ENCODE data around the gene CILP2.

CILP2 gene

GRCh38 chr19:19525611-19526380 is 12.3 kb upstream of the CILP2 start:
- in situ Hi-C loops (cut with MboI; ENCODE audit: low sequenced_read_pairs, unreplicated experiment): loop anchor here (25.0 kb wide), 1 partner anchor 762 kb away; no protein-coding TSS in a partner anchor
- TF ChIP-seq, protein P1, sequence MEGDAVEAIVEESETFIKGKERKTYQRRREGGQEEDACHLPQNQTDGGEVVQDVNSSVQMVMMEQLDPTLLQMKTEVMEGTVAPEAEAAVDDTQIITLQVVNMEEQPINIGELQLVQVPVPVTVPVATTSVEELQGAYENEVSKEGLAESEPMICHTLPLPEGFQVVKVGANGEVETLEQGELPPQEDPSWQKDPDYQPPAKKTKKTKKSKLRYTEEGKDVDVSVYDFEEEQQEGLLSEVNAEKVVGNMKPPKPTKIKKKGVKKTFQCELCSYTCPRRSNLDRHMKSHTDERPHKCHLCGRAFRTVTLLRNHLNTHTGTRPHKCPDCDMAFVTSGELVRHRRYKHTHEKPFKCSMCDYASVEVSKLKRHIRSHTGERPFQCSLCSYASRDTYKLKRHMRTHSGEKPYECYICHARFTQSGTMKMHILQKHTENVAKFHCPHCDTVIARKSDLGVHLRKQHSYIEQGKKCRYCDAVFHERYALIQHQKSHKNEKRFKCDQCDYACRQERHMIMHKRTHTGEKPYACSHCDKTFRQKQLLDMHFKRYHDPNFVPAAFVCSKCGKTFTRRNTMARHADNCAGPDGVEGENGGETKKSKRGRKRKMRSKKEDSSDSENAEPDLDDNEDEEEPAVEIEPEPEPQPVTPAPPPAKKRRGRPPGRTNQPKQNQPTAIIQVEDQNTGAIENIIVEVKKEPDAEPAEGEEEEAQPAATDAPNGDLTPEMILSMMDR (IDR thresholded peaks at IDR 0.05; ENCODE audit: borderline replicate concordance, control extremely low read depth, extremely low read depth, insufficient read depth, missing control alignments): no peak
- no peak for DNase-seq (ENCODE audit: low spot score)

- DNase-seq (ENCODE audit: low spot score): peak; percentile 85
- in situ Hi-C loops (cut with MboI; ENCODE audit: low sequenced_read_pairs, unreplicated experiment): loop anchor here (25.0 kb wide), 1 partner anchor 761 kb away; no protein-coding TSS in a partner anchor
- TF ChIP-seq, protein P1 (IDR thresholded peaks at IDR 0.05; ENCODE audit: borderline replicate concordance, control extremely low read depth, extremely low read depth, insufficient read depth, missing control alignments): no peak
These were observed 11.3 kb upstream of the CILP2 start for GRCh38 chr19:19526581-19527370.

- in situ Hi-C loops (cut with MboI; ENCODE audit: low sequenced_read_pairs, unreplicated experiment): loop anchor here (25.0 kb wide), 1 partner anchor 760 kb away; no protein-coding TSS in a partner anchor
- TF ChIP-seq, protein P1 (IDR thresholded peaks at IDR 0.05; ENCODE audit: borderline replicate concordance, control extremely low read depth, extremely low read depth, insufficient read depth, missing control alignments): no peak
- no peak for DNase-seq (ENCODE audit: low spot score)
These were observed 10.8 kb upstream of the CILP2 start for GRCh38 chr19:19527371-19527656.

DNA sequence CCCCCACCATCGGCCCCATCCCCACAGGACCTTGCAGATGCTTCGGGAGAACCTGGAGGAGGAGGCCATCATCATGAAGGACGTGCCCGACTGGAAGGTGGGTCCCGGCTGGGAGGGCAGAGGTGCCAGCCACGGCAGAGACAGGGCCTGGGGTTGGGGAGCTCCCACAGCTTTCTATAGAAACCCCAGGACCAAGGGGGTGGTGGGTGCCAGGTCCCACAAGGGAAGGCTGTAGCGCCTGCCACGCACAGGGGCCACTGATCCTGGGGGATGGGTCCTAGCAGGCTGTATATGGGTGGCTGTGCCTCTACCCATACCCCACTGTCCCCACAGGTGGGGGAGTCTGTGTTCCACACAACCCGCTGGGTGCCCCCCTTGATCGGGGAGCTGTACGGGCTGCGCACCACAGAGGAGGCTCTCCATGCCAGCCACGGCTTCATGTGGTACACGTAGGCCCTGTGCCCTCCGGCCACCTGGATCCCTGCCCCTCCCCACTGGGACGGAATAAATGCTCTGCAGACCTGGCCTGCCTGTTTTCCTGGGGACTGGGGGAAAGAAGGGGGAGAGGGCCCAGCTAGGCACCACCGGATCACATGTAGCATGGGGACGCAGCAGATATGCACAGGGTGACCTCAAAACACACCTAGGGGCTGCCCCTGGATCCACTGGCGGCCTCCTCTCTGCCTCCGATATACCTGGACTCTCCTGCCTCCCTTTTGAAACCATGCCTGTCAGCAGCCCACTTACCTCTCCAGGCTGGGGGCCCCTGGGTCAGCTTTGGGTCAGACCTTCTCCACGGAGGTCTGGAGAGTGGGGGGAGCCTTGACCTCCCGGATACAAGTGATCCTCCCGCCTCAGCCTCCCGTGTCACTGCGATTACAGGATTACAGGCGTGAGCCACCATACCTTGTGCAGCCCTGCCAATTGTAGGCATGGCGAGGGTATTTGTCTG is 10.1 kb upstream of the CILP2 start:
- TF ChIP-seq, protein P1 (IDR thresholded peaks at IDR 0.05; ENCODE audit: borderline replicate concordance, control extremely low read depth, extremely low read depth, insufficient read depth, missing control alignments): no peak
- in situ Hi-C loops (cut with MboI; ENCODE audit: low sequenced_read_pairs, unreplicated experiment): loop anchor here (25.0 kb wide), 1 partner anchor 759 kb away; no protein-coding TSS in a partner anchor
- DNase-seq (ENCODE audit: low spot score): no peak

GRCh38 chr19:19528721-19529490 is 9.2 kb upstream of the CILP2 start, which contains the start of gene YJEFN3:
YJEFN3 (plus strand) TSS chr19:19528911; CDS start chr19:19528933, 22 bp downstream.
- in situ Hi-C loops (cut with MboI; ENCODE audit: low sequenced_read_pairs, unreplicated experiment): loop anchor here (25.0 kb wide), 1 partner anchor 758 kb away; no protein-coding TSS in a partner anchor
- DNase-seq (ENCODE audit: low spot score): no peak
- TF ChIP-seq, protein P1 (IDR thresholded peaks at IDR 0.05; ENCODE audit: borderline replicate concordance, control extremely low read depth, extremely low read depth, insufficient read depth, missing control alignments): no peak

Measured in GM13976 (cell line).